ENCODE results near the gene MAPKAPK3.

The MAPKAPK3 gene

GRCh38 chr3:50617096-50617791 is at the start of gene MAPKAPK3:
Gene MAPKAPK3, plus strand, starts transcription at chr3:50617151. Its CDS starts 415 bp downstream, at chr3:50617566.
- no peak for DNase-seq

- DNase-seq, result no peak
These were observed 49.4 kb upstream of the MAPKAPK3 start, which contains the start of gene C3orf18 for GRCh38 chr3:50567386-50568167. Gene C3orf18, minus strand, starts transcription at chr3:50567747. Its CDS starts 2,048 bp downstream, at chr3:50565699.

GRCh38 chr3:50568947-50569749 is 47.8 kb upstream of the MAPKAPK3 start, which contains the start of gene HEMK1:
Gene HEMK1, plus strand, starts transcription at chr3:50569522. Its CDS starts 1,583 bp downstream, at chr3:50571105.
- peak; percentile 79 for DNase-seq

GRCh38 chr3:50570508-50571279 is 46.3 kb upstream of the MAPKAPK3 start:
- DNase-seq, result no peak

- no peak for DNase-seq
These were observed 45.5 kb upstream of the MAPKAPK3 start for GRCh38 chr3:50571486-50571885.

GRCh38 chr3:50572158-50572557 is 44.8 kb upstream of the MAPKAPK3 start:
- DNase-seq, result no peak

- no peak for DNase-seq
These were observed 44.1 kb upstream of the MAPKAPK3 start for GRCh38 chr3:50572801-50573371.

- no peak for DNase-seq
These were observed 43.1 kb upstream of the MAPKAPK3 start for GRCh38 chr3:50573566-50574443.

GRCh38 chr3:50574444-50574831 is 42.5 kb upstream of the MAPKAPK3 start:
- no peak for DNase-seq

- DNase-seq, result no peak
These were observed 41.6 kb upstream of the MAPKAPK3 start for GRCh38 chr3:50575372-50575771.

- DNase-seq, result no peak
These were observed 39.6 kb upstream of the MAPKAPK3 start for GRCh38 chr3:50577348-50577747.

- no peak for DNase-seq
These were observed 36.1 kb upstream of the MAPKAPK3 start for GRCh38 chr3:50580683-50581458.

- DNase-seq, result no peak
These were observed 35.5 kb upstream of the MAPKAPK3 start for GRCh38 chr3:50581459-50581842.

GRCh38 chr3:50582083-50582482 is 34.9 kb upstream of the MAPKAPK3 start:
- DNase-seq, result no peak

GRCh38 chr3:50583897-50584296 is 33.1 kb upstream of the MAPKAPK3 start:
- DNase-seq, result no peak

- DNase-seq, result no peak
These were observed 32.6 kb upstream of the MAPKAPK3 start for GRCh38 chr3:50584391-50584790.

- no peak for DNase-seq
These were observed 30.8 kb upstream of the MAPKAPK3 start for GRCh38 chr3:50585919-50586762.

- no peak for DNase-seq
These were observed 30.2 kb upstream of the MAPKAPK3 start for GRCh38 chr3:50586763-50587070.

GRCh38 chr3:50587373-50587772 is 29.6 kb upstream of the MAPKAPK3 start:
- no peak for DNase-seq
